ENCODE data around the gene SGIP1.

The SGIP1 gene

DNA sequence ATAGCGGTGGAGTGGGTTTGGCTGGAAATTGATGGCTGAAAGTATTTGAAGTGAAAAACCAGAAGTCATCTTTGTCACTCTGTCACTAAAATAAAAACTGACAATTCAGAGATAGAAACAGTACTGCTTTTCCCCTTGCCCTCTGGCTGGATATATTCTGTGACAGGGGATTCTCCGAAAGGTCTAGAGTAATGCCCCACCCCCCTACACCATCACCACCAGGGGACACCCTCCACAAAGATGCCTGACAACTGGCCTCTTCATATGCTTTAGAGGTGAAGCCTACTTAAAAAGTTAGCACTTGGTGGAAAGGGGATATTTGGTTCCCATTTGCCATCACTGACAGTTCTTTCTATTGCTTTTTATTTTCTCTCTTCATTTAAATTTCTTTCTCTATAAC, 73.5 kb downstream of the SGIP1 start:
- TF ChIP-seq, protein P1, sequence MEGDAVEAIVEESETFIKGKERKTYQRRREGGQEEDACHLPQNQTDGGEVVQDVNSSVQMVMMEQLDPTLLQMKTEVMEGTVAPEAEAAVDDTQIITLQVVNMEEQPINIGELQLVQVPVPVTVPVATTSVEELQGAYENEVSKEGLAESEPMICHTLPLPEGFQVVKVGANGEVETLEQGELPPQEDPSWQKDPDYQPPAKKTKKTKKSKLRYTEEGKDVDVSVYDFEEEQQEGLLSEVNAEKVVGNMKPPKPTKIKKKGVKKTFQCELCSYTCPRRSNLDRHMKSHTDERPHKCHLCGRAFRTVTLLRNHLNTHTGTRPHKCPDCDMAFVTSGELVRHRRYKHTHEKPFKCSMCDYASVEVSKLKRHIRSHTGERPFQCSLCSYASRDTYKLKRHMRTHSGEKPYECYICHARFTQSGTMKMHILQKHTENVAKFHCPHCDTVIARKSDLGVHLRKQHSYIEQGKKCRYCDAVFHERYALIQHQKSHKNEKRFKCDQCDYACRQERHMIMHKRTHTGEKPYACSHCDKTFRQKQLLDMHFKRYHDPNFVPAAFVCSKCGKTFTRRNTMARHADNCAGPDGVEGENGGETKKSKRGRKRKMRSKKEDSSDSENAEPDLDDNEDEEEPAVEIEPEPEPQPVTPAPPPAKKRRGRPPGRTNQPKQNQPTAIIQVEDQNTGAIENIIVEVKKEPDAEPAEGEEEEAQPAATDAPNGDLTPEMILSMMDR (IDR thresholded peaks at IDR 0.05) = no peak

DNA sequence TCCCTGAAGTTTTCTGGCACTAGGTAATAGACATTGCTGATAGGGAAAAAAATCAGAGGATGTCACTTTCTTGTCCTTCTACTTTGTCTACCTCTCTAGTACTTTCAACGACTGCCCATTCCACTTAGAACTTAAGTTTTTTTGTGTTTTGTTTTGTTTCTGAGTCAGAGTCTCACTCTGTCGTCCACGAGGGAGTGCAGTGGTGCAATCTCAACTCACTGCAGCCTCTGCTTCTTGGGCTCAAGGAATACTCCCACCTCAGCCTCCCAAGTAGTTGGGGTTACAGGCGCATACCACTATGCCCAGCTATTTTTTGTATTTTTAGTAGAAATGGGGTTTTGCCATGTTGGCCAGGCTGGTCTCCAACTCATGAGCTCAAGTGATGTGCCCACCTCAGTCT, 79.2 kb downstream of the SGIP1 start:
- TF ChIP-seq, protein P1 (IDR thresholded peaks at IDR 0.05) = no peak

DNA sequence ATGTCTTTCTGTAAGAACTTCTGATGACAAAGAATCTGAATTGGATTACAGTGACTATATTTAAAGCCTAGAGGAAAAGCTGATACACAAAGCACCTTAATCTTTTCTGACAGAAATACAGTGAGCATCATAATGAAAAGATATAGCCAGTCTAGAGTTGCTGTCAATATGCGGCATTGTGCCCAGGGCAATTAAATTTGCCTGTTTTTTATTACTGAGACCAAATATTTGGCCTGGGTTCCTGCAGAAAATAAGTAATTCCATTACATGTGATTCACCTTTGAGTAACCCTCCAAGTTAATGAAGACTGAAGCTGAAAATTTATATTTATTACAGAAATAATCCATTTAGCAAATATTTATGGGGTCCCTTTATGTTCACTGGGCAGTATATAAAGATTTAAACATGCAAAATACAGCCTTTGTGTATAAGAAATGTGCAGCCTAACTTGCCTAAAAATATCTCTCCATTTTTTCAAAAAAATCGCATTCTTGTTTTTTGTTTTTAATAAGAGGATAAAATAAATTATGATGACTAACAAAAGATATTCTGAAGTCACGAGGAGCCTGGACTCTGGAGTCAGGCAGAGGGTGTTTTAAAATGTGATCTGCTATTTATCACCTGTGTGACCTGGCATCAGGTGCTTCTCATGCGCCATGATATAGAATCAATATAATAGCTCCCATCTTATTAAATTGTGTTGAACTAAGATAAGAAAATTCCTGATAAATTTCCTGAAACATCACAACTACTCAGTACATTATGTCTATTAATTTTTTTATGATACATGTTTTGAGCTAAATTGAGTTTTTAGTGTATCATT, 83.6 kb downstream of the SGIP1 start:
- TF ChIP-seq, protein P1 (IDR thresholded peaks at IDR 0.05) = no peak

DNA sequence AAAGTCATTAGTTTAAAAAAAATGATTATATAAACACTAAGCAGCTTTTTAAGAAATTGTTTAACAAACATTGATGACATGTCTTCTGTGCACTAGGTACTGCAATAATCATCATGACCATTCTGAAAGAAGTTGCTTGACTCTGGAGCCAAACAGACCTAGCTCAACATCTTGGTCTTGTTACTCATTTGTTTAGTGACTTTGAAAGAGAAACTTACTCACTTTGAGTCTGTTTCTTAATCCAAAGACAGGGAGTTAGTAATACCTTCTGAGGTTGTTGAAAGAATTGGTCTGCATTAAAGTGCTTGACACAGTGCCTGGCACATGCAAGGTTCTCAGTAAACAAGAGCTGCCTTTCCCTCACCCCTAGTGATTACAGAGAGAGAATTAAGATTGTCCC, 84.4 kb downstream of the SGIP1 start:
- TF ChIP-seq, protein P1 (IDR thresholded peaks at IDR 0.05) = no peak

DNA sequence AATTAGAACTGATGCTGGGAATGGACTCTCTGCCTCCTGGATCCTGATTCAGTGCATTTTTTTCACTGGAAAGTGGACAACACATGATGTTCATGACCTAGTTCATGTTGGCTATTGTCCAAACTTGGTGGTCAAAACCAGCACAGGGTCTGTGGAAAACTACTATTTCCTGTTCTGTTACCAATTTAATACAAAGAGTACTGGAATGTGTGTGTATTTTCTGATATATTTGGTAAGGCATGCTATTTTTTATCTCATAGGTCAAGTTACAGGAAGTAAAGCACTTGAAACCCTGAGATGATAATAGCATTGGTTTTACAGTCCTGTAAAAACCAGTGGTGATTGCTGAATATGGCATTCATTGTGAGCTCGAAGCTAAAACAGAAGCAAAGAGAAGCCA, 89.9 kb downstream of the SGIP1 start:
- TF ChIP-seq, protein P1 (IDR thresholded peaks at IDR 0.05) = no peak

DNA sequence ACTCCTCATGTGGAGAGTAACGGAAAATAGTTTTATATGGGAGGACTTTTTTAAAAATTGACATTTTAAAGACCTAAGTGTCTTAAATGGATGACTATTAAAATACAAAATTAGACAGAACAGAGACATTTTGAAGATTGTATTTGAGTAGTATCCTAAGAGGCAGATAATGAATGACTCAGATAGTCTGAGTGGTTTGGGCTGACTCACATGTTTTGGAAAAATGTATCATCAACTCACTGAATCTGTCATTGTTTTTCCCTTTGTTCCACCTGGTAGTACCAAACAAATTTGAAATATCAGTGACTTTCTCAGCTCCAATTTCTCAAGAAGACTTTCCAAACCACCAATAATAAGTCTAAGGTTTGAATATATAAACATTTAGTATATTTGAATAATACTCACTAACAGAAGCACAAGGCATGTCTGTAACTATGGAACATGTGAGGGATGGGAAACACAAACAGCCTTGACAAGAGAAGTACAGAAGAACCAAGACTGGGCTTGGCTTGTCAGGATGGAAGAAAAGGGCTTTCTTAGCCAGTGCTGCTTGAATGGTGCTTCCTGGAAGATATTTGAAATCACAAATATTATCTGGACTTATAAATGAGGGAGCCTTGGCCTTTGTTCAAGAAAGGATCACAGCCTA, 90.6 kb downstream of the SGIP1 start:
- TF ChIP-seq, protein P1 (IDR thresholded peaks at IDR 0.05) = no peak

DNA sequence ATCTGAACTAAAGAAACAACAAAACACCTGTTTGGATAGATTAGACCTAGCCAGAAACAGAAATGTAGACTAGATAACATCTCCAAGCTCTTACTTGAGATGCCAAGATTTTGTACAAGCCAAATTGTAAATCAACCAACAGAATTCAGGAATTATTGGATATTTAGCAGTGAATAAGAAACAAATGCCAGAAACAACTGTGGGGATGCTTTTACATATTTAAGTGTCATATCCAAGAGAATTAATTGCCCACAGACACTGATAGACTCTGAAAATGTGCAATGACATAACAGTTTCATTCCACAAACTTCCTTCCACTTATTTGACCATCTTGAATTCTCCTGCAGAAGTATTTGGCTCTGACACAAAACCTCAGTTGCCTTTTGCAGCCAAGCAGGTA, 92.3 kb downstream of the SGIP1 start:
- TF ChIP-seq, protein P1 (IDR thresholded peaks at IDR 0.05) = no peak
